Stimulated activated naive CD8-positive, alpha-beta T cell treated with anti-CD3 and anti-CD28 coated beads, Interleukin-15, Interleukin-2, amounts not matched to agents 100 U/mL and 50 U/mL, for 24 hours (primary cell): ENCODE results near the gene GPC5.

Experiments used
- ATAC-seq: fragments of 150-1000 bp; cut with Tn5 transposase; one replicate; pipeline ENCODE4 v1.10.0; 2021
- DNase-seq: peaks from one replicate; pipeline ENCODE4 v3.0.0; 2021

GPC5 gene

DNA sequence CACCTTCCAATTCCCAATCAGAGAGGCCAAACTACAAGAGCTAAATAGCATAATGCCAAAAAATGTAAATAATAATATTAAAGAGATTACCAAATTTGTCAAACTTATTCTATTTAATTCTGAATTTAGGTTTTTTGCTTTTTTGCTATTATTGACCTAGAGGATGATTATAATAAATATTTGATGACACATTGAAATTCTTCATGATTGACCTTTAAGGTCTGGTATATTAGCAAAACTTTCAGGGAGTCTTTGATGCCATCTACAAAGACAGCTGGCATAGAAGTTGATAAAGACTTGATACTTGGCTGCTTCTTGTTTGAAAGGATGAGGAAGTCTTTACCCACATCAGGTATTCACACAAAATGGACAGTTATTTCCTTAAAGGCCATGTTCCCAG is 1168.3 kb downstream of the GPC5 start:
- ATAC-seq (no peak), DNase-seq (no peak)

GRCh38 chr13:92572190-92572589 is 1173.8 kb downstream of the GPC5 start:
- no peak for ATAC-seq
- no peak for DNase-seq

DNA sequence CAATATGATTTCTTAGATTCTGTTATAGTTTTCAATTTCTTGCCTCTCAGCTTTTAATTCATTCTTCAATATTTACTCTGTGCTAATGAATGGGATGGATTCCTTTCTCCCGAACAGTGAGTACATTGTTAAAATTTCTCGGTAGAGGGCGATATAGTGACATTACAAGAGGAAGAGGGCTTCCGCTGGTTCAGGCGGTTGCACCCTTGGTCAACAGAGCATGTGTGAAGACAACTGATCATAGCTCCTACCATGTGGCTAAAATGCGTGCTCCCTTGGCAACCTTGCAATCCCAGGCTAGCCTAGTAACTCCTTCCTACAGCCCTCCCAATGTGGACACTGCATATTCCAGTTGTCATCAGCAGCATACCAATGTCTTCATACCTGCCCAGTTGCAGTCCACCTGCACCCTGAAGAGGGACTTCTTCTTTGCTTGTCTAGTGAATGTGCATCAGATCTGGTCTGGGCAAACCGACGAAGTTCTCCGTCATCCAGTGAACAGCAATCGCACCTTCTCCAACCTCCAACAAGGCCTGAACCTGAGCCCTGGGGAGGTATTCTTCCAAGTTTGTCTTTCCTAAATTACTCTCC is 1175.1 kb downstream of the GPC5 start:
- no peak for ATAC-seq
- DNase-seq, result no peak

DNA sequence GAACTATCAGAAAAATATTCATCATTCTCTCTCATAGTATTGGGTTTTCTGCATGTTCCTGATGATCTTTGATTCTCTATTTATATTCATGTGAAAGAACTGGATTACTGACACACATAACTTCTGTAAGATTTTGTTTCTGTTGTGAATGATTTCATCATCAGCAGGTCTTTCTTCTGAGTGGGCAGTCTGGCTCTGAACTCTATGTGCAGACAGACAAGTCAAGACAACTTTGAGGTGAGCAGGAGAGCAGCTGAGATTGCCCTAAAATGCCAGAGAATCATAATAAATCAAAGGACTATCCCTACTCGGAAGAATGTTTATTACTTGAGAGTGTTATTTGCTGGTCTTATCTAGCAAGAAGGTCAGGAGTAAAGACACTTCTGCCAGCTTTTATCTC is 1176.1 kb downstream of the GPC5 start:
- DNase-seq (no peak), ATAC-seq (no peak)

GRCh38 chr13:92575777-92576176 is 1177.4 kb downstream of the GPC5 start:
- ATAC-seq (no peak), DNase-seq (no peak)

- DNase-seq (no peak), ATAC-seq (no peak)
These were observed 1179.9 kb downstream of the GPC5 start for GRCh38 chr13:92578358-92578757.

GRCh38 chr13:92589955-92590354 is 1191.5 kb downstream of the GPC5 start:
- DNase-seq (no peak), ATAC-seq (no peak)

- ATAC-seq, result no peak
- DNase-seq, result no peak
These were observed 1192.1 kb downstream of the GPC5 start for GRCh38 chr13:92590503-92590908.

GRCh38 chr13:92591117-92591516 is 1192.7 kb downstream of the GPC5 start:
- DNase-seq, result no peak
- no peak for ATAC-seq

DNA sequence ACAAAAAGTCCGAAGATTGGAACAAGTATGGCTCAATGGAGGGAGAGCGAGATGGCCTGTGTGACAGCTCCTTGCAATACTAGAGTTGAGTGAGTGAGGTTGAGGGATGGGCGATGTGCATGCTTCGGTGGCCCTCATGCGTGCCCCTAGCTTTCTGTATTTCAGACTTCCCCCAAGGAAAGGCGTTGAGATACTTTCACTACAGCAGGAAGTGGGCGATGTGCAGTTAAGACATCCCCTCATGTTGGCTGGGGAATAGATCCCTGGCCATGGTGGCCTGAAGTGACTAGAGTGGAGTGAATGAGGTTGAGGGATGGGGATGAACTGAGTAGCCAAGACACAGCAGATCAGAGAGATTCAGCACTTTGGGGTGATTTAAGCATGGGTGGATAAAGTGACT is 1194.3 kb downstream of the GPC5 start:
- DNase-seq, result no peak
- no peak for ATAC-seq

DNA sequence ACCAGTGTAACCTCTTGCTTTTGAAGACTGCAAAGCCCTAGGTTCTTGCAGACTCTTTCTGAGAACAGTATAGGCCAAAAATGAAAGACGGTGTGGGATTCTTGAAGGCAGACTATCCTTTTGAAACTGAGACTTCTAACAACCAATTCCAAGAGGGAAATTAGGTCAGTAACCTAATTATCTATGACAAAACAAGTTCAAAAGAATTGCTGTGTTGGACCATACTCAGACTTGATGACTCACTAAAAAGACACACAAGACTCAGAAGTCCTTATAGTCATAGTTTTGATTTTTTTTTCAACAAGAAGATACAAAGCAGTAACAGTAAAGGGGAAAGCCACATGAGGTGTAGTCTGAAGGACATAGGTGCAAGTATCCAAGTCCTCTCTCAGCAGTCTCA is 1204.1 kb downstream of the GPC5 start:
- DNase-seq (no peak), ATAC-seq (no peak)

GRCh38 chr13:92609376-92609775 is 1211.0 kb downstream of the GPC5 start:
- ATAC-seq, result no peak

DNA sequence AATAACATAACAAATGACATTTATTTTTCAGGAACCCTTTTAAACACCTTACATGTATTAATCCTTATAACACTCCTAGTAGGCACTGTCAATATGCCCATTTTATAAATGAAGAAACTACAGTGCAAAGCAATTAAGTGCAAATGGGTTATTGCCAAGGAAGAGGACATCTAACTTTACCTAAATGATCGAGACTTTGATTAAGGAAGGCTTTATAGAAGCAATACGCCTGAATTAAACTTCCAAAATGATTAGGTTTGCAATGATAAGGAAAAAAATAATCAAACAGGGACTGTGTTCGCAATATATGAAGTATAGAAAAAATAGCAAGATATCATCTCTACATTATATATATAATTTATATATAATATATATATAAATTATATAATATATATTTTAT is 1214.5 kb downstream of the GPC5 start:
- ATAC-seq (no peak), DNase-seq (no peak)

More at GRCh38 chr13:92609376-92609775, 1211.0 kb downstream of the GPC5 start:
- no peak for DNase-seq

GRCh38 chr13:92613921-92614320 is 1215.5 kb downstream of the GPC5 start:
- ATAC-seq (no peak), DNase-seq (no peak)

DNA sequence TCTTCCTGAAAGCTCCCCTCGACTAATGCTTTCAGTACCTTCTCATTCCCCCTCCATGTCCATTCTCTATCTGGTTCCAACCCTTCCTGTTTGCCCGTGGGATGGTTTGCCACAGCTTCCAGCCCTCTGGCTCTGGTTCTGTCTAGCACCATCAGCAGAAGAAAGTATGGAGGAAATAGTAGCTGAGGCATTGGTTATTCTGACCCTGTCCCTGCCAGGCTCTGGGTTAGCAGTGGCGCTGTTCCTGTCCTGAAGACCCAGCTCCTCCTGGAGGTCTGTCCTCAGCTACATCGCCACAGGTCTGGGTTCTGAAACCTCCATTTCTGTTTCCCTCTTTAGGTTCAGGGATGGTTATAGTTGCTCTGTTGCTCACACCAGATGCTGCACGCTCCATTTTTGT is 1223.6 kb downstream of the GPC5 start:
- ATAC-seq, result no peak
- no peak for DNase-seq

DNA sequence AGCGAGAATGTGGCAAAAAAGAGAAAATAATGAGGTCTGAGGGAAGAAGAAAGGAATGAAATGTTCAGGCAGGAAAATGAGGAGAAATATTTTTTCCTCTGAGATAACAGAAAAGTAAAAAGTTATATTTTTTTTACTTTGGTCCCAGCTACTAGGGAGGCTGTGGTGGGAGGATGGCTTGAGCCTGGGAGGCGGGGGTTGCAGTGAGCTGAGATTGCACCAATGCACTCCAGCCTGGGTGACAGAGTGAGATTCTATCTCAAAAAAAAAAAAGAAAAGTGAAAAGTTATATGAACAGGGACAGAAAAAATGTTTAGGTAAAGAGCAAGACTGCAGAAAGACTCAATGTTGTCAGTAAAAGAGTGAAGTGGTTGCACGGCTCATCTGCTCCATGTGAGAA is 1224.5 kb downstream of the GPC5 start:
- DNase-seq (no peak), ATAC-seq (no peak)

DNA sequence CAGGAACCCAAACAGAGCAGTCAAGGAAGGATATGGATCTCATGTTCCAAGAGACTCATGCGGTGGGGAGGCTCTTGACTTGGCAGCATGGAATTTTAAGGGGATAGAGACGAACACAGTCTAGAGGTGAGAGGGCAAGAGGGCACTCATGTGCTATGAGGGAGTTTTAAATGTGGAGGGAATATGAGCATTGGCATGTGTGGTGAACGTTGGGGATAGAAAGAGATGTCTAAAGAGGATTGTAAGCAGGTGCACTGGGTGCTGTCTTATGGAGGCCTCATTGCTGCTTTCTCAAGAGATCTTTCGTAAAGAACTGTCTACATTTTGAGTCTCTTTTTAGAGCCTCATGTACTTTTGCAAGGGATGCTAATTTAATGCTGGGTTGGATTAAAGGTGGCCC is 1227.9 kb downstream of the GPC5 start:
- DNase-seq (no peak), ATAC-seq (no peak)

- ATAC-seq, result no peak
- DNase-seq, result no peak
These were observed 1242.5 kb downstream of the GPC5 start for GRCh38 chr13:92640936-92641335.

- DNase-seq (no peak), ATAC-seq (no peak)
These were observed 1250.9 kb downstream of the GPC5 start for GRCh38 chr13:92649140-92649813.

DNA sequence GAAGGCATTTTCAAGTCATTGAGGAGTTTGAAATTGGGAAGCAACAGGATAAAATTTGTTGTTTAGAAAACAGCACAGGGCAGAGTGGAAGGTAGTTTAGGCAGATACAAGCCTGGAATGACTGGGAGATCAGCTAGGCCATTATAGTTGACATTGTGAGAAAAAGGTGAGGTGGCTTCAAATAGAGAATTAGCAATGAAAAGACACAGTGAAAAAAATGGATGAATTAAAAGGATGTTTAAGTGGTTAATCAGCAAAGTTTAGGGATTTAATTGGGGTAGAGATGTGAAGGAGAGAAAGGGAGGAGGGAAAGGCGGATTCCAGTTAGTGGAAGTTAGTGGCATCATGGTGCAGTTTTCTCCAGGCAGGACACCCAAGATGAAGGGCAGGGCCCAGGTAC is 1257.7 kb downstream of the GPC5 start:
- DNase-seq (no peak), ATAC-seq (no peak)

- no peak for DNase-seq
- no peak for ATAC-seq
These were observed 1258.2 kb downstream of the GPC5 start for GRCh38 chr13:92656648-92657047.

GRCh38 chr13:92657565-92657964 is 1259.1 kb downstream of the GPC5 start:
- ATAC-seq (no peak), DNase-seq (no peak)

DNA sequence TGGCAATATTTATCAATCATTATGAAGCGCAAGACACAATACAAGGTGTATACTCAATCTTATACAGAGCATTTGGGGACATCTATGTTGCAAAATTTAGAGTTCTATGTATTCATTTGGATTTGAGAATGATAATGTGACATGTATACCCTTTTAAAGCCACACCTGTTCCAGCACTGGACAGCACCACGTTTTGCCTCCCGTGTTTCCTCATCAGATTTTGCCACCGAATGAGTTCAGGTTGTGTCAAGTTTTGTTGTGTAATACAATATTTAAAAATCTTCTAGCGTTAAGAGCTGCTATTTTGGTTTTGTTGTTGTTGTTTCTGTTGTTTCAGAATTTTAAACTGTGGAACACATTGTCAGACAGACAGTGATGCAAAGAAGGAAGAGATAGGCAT is 1259.9 kb downstream of the GPC5 start:
- no peak for ATAC-seq
- no peak for DNase-seq

DNA sequence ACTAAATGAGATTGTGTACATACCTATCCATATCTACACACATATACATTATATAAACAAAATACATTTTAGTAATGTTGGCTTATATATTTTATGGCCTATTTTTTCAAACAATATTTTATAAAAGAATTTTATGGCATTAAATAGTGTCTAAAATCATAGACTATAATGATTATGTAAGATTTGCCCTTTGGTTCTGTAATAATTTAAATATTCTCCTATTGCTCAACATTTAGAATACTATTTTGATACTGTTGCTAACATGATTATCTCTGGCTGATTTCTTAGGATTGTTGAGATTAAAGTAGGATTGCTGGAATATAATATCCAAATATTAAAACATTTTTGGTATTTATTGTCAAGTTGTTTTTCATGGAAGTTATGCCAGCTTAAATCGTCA is 1263.0 kb downstream of the GPC5 start:
- DNase-seq (no peak), ATAC-seq (no peak)
